Measurements from ENCODE around the gene SNAP47.

SNAP47 gene

DNA sequence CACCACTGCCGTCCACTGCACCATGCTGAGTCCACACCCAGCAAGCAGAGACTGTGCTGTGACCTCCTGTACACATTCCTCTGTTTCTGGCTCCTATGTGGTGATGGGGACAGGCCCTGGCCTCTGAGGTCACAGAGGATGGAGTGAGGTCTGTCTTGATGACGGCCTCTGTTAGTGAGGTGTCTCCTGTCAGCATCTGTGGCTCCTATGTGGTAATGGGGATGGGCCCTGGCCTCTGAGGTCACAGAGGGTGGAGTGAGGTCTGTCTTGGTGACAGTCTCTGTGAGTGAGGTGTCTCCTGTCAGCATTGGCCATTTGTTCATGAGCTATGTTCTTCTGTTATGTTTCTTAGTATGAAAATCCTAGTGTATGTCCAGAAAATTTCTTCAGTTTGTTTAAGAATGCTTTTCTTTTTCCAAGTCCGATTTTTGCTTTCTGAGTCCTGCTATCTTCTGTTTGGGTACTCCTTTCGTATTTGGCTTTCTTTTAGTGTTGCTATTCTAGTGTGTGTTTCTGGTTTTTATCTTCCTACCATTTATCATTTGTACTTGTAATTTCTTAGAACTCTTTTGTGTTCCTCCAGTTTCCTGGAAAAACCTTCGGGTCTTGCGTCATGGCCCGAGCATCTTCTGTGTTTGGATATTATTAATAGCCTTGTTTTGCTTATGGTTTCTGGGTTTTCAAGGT is 13.4 kb downstream of the SNAP47 start:
- no peak for DNase-seq (ENCODE audit: low read depth in 4 of 4, low spot score in 1 of 4)

DNA sequence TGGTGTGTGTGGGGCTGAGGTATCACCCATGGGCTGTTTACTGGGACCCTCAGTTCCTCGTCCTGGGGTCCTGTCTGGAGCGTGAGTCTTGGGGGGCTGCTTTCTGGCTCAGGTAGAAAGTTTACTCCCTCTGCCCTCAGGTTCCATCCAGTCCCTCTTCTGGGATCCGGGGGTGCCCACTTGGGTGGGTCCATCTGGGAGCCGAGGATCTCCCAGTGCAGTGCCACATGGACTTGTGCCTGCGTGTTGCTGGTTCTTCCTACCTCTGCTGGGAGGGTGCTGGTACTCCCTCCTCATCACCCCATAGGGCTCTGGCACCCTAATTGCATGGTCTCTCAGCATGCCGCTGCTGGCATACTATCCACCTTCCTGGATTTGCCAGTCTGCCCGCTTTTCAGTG is 14.0 kb downstream of the SNAP47 start:
- no peak for DNase-seq (ENCODE audit: low read depth in 4 of 4, low spot score in 1 of 4)

DNA sequence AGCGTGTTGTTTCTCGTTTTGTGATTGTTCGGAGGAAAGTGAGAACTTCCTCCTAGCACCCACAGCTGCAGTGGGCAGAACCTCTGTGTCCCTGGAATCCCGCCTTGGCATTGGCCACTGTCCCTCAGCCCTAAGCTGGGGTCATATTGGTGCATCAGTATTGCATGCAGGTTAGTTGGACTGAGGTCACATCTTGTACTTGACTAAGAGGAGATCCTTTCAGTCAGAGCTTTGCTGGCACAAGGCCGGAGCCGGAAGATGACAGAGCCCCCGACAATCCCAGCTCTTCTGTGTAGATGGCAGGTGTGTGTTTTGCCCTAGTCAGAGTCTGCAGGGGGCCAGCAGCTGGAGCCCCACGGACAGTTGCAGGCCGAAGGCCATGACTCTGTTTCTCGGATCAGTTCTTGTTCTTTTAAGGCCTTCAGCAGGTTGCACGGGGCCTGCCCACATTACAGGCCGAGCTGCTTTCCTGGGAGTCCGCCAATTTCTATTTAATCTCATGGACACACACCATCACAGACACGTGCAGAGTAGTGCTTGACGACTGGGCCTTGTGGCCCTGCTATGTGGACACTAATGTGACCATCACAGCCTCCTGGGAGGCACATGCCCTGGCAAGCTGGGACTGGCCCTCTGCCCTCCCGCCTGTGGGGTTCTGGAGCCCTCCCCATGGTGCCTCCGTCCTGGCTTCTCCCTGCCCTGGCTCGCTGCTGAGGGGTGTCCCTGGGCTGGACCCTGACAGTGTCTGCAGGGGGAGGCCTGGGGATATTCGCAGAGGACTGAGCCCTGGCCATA is 14.9 kb downstream of the SNAP47 start:
- no peak for DNase-seq (ENCODE audit: low read depth in 4 of 4, low spot score in 1 of 4)

DNA sequence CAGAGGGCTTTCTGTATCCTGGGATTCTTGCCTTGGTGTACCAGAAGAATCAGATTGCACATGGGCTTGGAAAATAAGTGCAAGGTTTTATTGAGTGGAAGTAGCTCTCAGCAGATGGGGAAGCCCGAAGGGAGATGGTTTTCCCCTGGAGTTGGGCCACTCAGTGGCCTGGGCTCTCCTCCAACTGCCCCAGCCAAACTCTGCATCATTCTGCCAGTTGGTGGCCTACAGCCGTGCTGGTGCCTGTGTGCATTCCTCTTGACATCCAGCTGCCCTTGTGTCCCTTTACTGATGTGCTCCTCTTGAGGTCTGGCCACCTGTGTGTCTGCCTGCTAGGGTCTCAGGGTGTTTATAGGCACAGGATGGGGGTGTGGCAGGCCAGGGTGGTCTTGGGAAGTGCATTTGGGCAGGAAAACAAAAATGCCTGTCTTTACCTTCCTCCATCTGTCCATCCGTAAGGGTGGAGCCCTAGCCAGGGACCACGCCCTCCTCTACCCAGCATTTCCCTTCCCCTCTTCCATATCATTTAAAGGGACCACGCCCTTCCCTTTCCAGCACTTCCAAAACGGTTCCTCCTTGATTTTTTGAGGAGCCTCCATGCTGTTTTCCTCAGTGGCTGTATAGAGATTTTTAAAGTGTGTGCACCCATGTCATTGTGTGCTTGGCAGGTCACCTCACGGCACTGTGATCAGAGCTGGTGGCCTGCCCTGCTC is 18.9 kb downstream of the SNAP47 start:
- DNase-seq (ENCODE audit: low read depth in 4 of 4, low spot score in 1 of 4), result no peak

DNA sequence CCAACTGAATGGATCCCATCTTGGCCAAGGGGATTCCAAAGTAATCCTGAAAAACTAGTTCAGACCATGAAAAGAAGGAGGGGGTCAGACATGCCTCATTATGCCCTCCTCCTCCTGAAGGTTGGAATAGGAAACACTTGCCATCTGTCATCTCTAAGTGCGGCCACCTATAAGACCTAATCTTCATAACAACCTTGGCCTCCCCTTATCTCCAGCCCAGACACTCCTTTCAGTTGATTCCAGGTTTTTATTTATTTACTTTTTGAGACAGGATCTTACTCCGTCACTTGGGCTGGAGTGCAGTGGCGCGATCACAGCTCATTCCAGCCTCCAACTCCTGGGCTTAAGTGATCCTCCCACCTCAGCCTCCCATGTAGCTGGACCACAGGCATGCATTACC is 19.7 kb downstream of the SNAP47 start:
- DNase-seq (ENCODE audit: low read depth in 4 of 4, low spot score in 1 of 4), result no peak

DNA sequence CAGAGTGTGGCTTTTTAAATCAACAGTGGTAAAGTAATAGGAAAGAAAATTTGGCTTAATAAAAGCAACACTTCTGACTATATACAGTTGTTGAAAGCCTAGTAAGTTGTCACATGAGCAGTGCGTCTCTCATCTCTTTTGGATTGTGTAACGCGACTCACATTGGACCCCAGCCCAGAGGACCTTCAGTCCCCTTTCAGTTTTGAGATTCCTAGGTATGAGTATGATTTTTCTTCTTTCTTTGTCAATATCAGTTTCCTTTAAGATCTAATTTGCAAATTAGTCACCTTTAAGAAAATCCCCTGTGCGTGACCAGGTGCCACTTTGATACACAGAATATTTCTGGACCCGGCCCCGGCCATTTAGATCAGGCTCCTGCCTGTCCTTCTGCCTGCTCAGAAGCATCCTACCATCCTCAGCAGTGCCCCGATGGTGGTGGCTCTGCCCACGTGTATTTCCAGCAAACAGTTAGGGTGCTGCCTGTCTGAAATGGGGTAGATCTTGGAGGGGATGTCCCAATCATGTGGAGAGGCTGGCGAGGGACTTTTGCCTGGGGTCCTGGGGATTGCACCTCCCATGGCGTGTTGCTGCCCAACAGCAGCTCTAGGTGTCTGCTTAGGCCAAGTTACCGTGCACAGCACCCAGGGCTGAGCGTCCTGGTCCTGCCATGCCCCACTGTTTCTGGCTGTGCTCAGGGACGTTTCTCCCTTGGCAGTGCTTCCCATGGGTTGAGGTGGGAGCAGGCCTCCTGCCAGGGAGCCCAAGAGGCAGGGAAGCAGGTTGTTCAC is 21.1 kb downstream of the SNAP47 start:
- DNase-seq (ENCODE audit: low read depth in 4 of 4, low spot score in 1 of 4), result no peak

DNA sequence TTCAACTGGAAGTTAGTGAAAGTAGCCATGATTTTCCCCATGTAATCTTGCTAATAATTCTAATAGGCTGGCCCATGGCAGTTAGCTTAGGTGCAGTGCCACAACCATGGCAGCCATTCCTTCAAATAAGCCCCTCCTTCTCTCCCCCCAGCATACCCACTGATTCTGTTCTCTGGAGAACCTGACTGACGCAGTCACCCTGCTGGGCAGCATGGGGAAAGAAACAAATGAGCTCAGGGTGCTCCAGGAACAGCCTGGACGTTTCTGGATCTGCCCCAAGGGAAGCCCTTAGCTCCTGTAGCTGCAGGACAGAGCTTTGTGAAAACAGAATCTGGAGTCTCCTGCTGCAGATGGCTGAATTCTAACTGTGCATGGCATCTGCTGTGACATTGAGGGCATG is 22.5 kb downstream of the SNAP47 start:
- no peak for DNase-seq (ENCODE audit: low read depth in 4 of 4, low spot score in 1 of 4)

DNA sequence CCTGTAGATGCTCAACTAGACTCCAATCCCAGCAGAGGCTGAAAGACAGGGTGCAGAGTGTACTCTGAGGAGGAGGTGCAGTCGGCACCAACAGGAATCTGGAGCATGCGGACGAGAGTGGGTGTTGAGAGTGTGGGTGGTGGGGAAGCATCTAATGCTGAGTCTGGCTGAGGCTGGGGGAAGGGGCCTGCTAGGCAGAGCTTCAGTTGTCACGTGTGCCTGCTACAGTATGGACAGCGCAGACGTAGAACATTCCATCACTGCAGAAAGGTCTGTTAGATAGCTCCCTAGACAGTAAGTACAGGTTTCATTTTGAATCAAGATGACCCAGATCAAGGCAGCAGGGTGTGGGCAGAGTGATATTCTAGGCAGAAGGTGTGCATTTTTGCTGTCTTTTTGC is 23.1 kb downstream of the SNAP47 start:
- DNase-seq (ENCODE audit: low read depth in 4 of 4, low spot score in 1 of 4), result no peak

DNA sequence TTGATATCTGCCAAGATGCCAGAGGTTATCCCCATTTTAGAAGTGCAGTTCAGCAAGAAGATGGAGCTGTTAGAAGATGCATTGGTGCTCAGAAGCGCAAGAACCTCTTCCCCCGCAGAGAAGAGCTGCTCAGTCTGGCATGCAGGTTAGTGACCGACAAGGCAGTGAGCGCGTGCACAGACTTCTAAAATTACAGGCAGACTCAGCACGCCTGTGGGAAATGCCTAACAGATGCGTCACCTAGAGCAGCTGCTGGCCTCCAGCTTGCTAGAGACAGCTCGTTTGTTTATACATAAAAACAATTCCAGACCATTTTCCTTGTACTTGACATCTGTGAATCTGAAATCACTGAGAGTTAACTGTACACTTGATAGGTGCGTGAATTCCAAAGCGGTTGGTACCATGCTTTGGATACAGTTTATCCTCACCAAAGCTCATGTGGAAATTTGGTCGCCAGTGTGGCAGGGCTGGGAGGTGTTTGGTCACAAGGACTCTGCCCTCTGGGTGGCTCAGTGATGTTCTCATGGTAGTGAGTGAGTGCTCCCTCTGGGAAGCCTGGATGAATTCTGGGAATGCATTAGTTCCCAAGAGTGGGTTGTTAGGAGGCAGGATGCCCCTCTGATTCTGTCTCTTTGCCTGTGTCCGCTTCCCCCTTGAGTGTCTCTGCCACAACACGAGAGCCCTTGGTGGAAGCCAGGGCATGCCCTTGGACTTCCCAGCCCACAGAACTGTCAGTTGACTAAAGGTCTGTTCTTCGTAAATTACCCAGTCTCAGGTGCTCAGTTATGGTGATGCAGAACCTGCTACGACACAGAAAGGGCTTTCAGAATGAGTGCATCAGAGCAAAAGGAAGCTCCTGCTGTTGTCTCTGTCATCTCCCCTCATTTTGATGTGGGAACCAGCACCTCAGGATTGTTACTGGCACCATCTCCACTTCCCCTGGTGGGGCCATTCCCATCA is 24.4 kb downstream of the SNAP47 start:
- no peak for DNase-seq (ENCODE audit: low read depth in 4 of 4, low spot score in 1 of 4)

DNA sequence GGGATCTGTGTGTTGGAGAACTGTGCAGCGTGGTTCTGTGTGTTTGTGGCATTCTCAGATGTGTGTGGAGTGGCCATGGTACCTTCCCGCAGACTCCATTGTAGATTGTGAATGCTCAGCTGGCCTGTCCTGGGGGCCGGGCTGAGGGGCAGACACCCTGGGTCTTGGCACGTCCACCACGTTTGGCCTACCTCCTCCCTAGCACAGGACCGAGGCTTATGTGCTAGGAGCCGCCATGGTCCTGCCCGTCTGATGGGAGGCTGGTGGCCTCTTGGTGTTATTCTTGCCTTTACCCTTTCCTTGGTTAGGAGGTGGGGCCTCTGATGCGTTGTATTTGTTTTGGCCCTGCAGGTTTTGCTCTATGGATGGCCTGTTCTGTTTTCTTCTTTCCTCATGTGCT is 25.1 kb downstream of the SNAP47 start:
- DNase-seq (ENCODE audit: low read depth in 4 of 4, low spot score in 1 of 4), result no peak

DNA sequence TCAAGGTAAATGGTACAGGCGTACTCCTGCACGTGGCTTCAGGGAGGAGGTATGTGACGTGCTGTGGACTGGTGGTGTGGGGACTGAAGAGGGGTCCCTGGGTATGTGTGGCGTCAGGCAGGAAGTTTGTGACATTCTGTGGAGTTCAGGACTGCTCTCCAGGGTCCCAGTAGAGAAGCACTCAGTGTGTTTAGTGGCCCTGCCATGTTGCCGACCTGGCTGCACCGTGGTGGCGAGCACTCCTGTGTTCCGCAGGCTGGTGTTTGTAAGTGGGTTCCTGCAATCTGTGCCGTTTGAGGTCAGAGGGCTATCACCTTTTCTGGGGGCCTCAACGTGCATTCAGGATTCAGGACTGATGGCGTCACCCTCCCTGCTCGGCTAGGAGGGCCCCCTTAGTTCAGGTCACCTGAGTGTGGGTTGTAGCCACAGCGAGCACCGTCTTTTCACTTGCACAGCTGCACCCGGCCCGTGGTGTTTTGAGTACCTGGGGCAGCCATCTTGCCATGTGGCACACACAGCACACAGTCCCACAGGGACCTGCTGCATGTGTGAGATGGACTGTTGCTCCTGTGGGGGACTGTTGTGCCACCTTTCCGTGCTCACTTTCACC is 26.5 kb downstream of the SNAP47 start:
- no peak for DNase-seq (ENCODE audit: low read depth in 4 of 4, low spot score in 1 of 4)

DNA sequence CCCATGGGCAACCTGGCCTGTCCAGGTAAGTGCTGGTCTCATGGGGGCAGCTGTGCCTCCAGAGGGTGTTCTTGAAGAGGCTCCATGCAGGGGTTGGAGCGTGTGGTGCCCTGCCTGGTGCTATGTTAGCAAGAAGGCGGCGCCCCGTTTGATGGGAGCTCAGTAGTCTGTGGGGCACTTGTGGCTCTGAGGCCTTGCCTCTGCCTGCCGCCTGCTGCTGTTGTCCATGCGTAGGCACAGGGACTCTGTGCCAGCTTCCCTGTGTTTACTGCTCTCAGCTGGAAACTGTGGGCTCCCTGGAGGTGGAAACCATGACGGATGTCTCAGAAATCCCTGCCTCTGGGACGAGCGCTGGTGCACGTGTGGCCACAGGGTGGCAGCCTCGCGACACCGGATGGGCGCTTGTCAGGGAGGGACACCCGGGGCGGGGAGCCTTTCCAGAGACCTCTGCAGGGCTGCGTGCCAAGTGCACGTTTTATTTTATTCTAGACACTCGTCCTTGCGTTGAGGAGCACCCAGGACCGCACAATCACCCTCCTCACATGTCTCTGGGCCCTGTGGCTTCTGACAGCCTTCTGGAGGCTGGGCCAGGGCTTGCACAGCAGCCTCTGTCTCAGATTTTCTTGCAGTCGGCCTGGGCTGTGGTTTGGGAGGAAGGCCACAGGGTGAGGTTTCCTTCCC is 27.1 kb downstream of the SNAP47 start:
- peak; percentile 58 to 77 (median 72) for DNase-seq (ENCODE audit: low read depth in 4 of 4, low spot score in 1 of 4)

DNA sequence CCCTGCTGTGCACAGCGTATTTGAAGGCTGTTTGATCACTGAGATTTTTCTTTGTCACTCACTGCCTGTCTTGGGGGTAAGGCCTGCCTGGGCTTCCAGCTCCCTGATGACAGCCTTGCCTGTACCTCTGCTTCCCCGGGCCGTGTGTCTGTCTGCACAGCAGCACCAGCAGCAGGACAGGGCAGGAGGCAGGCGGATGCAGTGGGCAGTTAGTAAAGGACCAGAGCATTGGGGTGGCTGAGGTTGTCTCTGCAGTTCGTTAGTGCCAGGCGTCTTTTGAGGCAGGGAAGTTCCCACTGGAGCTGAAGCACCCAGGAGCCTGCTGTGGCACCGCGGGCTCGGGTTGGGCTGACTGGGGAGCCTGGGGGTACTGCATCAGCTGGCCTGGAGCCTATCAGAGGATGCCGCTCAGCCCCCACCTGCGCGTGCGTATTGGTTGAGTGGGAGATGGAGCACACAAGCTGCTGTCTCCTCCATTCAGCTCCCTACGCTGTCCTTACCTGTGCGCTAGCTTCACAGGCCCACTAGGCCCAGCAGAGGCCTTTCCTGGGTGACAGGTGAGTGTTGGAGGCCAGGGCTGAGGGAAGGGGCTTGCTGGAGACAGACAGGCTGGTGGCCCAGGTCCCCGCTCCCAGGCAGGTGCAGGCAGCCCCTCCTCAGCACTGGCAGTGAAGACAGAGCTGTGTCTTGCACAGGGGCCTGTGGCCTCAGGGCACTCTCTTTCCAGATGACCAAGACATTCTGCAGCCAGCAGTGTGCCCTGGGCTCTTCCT is 28.2 kb downstream of the SNAP47 start:
- no peak for DNase-seq (ENCODE audit: low read depth in 4 of 4, low spot score in 1 of 4)

DNA sequence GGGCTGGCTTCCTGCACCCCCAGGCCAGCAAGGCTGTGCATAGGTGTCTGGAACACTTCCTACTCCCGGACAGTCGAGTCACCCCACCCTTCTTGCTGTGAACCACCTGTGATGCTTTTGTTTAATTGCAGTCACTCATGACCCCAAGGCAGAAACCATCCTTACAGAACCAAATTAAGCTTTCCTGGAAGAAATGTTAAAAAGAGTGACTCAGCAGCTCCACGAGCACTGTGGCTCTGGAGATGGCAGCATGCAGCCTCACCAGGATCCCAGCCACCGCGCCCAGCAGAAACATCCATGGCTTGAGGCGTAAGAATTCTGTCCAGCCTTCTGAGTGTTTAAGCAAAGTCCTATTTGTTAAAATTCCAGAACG is 28.8 kb downstream of the SNAP47 start:
- DNase-seq (ENCODE audit: low read depth in 4 of 4, low spot score in 1 of 4), result no peak

DNA sequence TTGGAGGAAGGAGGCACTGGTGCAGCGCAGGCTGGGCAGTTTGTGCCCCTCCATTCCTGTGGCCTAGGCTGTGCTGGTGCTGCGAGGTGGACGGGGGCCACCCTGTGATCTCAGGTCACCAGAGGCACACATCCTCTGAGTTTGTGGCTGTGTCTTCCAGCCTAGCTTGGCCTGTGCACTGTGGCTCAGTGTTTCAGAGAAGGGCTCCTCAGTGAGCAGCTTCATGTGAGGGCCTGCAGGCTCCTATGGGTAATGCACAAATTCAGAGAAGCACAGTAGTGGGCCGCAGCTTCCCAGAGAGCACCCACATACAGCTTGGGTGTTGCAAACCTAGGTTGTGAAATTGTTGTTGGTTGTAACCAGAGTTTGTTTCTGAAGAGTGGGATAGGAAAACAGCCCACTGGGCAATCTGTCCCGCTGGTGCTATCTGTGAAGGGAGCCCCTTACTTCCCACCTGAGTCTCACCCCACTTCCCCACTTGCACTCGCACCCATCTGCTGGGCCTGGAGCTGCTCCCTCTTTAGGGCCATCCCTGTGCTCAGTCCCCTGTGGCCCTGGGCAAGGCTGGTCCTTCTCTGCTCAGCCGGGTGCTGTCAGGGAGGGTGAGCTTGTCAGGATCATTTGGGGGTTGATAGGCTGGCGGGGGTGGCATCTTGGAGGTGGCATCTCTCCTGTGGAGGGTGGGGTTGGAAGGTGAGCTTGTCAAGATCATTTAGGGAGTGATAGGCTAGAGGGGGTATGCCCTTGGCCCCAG is 30.2 kb downstream of the SNAP47 start:
- no peak for DNase-seq (ENCODE audit: low read depth in 4 of 4, low spot score in 1 of 4)

DNA sequence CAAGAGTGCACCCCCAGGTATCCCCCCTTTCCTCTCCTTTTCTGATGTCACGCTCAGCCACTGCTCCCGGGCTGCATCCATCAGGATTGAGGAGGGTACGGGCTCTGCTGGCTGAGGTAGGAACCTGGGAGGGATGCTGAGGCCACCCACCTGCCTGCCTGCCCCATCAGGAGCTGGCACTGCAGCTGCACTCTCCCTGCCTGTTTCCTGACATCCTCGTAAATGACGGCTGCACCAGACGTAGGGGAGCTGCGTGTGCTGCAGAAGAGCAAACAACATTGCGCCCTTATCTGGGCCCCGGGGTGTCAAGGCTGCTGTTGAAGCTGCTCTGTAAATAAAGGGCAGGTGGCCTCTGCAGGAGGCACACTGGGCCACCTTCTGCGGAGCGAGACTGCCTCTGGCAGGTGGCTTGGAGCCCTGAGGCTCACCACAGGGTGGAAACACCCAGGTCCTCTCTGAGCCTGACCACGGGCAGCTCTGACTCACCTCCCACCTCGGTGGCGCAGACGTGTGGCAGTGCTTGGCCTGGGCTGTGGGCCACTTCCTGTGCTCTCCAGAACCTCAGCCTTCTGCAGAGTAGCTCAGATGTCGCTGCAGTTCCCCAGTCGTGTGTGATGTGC is 30.9 kb downstream of the SNAP47 start:
- peak in 2 of 4 experiments; percentile 23 to 41 for DNase-seq (ENCODE audit: low read depth in 4 of 4, low spot score in 1 of 4)

DNA sequence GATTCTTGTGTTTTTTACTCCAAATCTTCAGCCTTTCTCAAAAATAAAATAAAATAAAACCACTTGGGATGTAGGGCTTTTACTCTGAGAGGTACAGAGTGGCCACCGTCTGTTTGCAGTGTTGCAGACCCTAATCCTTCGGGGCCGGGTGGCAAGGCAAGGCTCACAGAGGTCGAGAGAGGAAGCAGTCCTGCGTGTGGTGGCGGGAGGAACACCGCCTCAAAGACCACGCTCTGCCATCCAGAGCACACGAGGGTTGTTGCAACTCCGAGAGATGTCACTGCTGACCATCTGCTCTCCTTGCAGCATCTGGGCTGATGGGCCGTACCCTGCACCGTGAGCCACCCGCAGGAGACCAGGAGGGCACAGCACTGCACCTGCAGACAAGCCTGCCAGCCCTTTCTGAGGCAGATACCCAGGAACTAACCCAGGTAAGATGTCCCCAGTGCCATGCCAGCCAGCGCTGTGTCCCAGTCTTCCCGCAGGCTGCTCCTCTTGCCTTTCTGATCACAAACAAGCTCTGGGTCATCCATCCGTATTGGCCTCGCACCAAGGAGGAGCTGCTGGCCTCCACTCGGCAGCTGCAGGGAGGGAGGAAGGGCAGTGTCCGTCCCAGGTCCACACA is 31.5 kb downstream of the SNAP47 start:
- no peak for DNase-seq (ENCODE audit: low read depth in 4 of 4, low spot score in 1 of 4)

Data from stimulated activated CD4-positive, alpha-beta T cell treated with anti-CD3 and anti-CD28 coated beads, Interleukin-1b, Interleukin-23, amount 100 ng/mL, for 24 hours (primary cell).